ENCODE results near the gene ERMAP.
"Not testable (repeated sequence)": the region's sequence is repeated elsewhere in the genome, so short reads cannot be mapped to it uniquely, and the experiment has no call there.

Gene ERMAP

GRCh38 chr1:42806593-42806992, 10.3 kb upstream of the ERMAP start:
- Histone ChIP-seq H3K4me1 (ENCODE audit: control insufficient read depth in 1 of 2, insufficient read depth in 2 of 2, low read length in 2 of 2) (peaks cover 0 to 6% of the 10 kb centered on the region in 2 experiments), H3K27me3 (ENCODE audit: insufficient read depth, low read length) (no peaks in the 10 kb centered on the region), H3K9me3 (ENCODE audit: insufficient read depth, low read depth, low read length) (no peaks in the 10 kb centered on the region), H2BK12ac (ENCODE audit: low read length) (no peak overlapping the region), H3K36me3 (ENCODE audit: control insufficient read depth in 1 of 2, insufficient read depth in 2 of 2, low read length in 2 of 2) (peaks cover 0 to 2% of the 10 kb centered on the region in 2 experiments), H3K14ac (ENCODE audit: low read length) (no peak overlapping the region), H2AFZ (ENCODE audit: insufficient read depth, low read length, poor library complexity) (no peak overlapping the region), H3K4ac (ENCODE audit: low read depth, low read length) (no peak overlapping the region), H2BK120ac (ENCODE audit: insufficient read depth, low read length, poor library complexity) (no peak overlapping the region), H3K9ac (ENCODE audit: low read length) (no peak overlapping the region), H3K79me1 (ENCODE audit: low read length) (no peaks in the 10 kb centered on the region), H3K79me2 (ENCODE audit: control insufficient read depth, insufficient read depth, low read length, poor library complexity) (no peaks in the 10 kb centered on the region), H2AK5ac (ENCODE audit: low read length) (no peak overlapping the region), H3K4me3 (ENCODE audit: low read depth, low read length) (no peak overlapping the region), H3K4me2 (ENCODE audit: low read length) (no peak overlapping the region), H2BK5ac (ENCODE audit: low read depth, low read length, poor library complexity) (no peak overlapping the region), H4K8ac (ENCODE audit: low read depth, low read length) (no peak overlapping the region), H3K27ac (ENCODE audit: low read depth, low read length) (peak overlapping the region; percentile 22), H4K91ac (ENCODE audit: low read depth, low read length) (no peak overlapping the region), H3K18ac (ENCODE audit: low read length) (no peak overlapping the region), H3K23ac (ENCODE audit: low read length) (no peak overlapping the region), H4K12ac (ENCODE audit: low read depth, low read length) (no peak overlapping the region)
- no CpG with 5 or more reads among the region's 5 CpGs for WGBS (ENCODE audit: extremely low coverage, insufficient coverage, insufficient read length)
- DNase-seq: no peak

- H2BK5ac ChIP-seq (ENCODE audit: low read depth, low read length, poor library complexity): no peak overlapping the region
- H2AK5ac ChIP-seq (ENCODE audit: low read length): no peak overlapping the region
- H3K4me3 ChIP-seq (ENCODE audit: low read depth, low read length): no peak overlapping the region
- DNase-seq: no peak
- H3K14ac ChIP-seq (ENCODE audit: low read length): no peak overlapping the region
- H3K18ac ChIP-seq (ENCODE audit: low read length): no peak overlapping the region
- no peak overlapping the region for H4K8ac ChIP-seq (ENCODE audit: low read depth, low read length)
- H4K12ac ChIP-seq (ENCODE audit: low read depth, low read length): no peak overlapping the region
- peaks cover 0 to 2% of the 10 kb centered on the region in 2 experiments for H3K36me3 ChIP-seq (ENCODE audit: control insufficient read depth in 1 of 2, insufficient read depth in 2 of 2, low read length in 2 of 2)
- no peak overlapping the region for H3K23ac ChIP-seq (ENCODE audit: low read length)
- no peak overlapping the region for H4K91ac ChIP-seq (ENCODE audit: low read depth, low read length)
- no peaks in the 10 kb centered on the region for H3K27me3 ChIP-seq (ENCODE audit: insufficient read depth, low read length)
- H3K27ac ChIP-seq (ENCODE audit: low read depth, low read length): no peak overlapping the region
- no peaks in the 10 kb centered on the region for H3K79me2 ChIP-seq (ENCODE audit: control insufficient read depth, insufficient read depth, low read length, poor library complexity)
- H3K4me1 ChIP-seq (ENCODE audit: control insufficient read depth in 1 of 2, insufficient read depth in 2 of 2, low read length in 2 of 2): peaks cover 0 to 6% of the 10 kb centered on the region in 2 experiments
- no peak overlapping the region for H3K4ac ChIP-seq (ENCODE audit: low read depth, low read length)
- no peak overlapping the region for H2BK12ac ChIP-seq (ENCODE audit: low read length)
- no peak overlapping the region for H3K9ac ChIP-seq (ENCODE audit: low read length)
- no peak overlapping the region for H2AFZ ChIP-seq (ENCODE audit: insufficient read depth, low read length, poor library complexity)
- H3K9me3 ChIP-seq (ENCODE audit: insufficient read depth, low read depth, low read length): no peaks in the 10 kb centered on the region
- no peak overlapping the region for H2BK120ac ChIP-seq (ENCODE audit: insufficient read depth, low read length, poor library complexity)
- H3K4me2 ChIP-seq (ENCODE audit: low read length): no peak overlapping the region
- no peaks in the 10 kb centered on the region for H3K79me1 ChIP-seq (ENCODE audit: low read length)
Observed at GRCh38 chr1:42807056-42807668, 9.8 kb upstream of the ERMAP start.

- not testable (repeated sequence) for H2BK120ac ChIP-seq (ENCODE audit: insufficient read depth, low read length, poor library complexity); DNase-seq; H4K91ac ChIP-seq (ENCODE audit: low read depth, low read length); H3K4ac ChIP-seq (ENCODE audit: low read depth, low read length); H3K4me2 ChIP-seq (ENCODE audit: low read length); H4K8ac ChIP-seq (ENCODE audit: low read depth, low read length); H3K4me3 ChIP-seq (ENCODE audit: low read depth, low read length); H3K27me3 ChIP-seq (ENCODE audit: insufficient read depth, low read length); H4K12ac ChIP-seq (ENCODE audit: low read depth, low read length); H2AK5ac ChIP-seq (ENCODE audit: low read length); H3K9me3 ChIP-seq (ENCODE audit: insufficient read depth, low read depth, low read length); H2BK5ac ChIP-seq (ENCODE audit: low read depth, low read length, poor library complexity); H3K36me3 ChIP-seq (ENCODE audit: control insufficient read depth in 1 of 2, insufficient read depth in 2 of 2, low read length in 2 of 2); H3K27ac ChIP-seq (ENCODE audit: low read depth, low read length); H3K23ac ChIP-seq (ENCODE audit: low read length); H3K14ac ChIP-seq (ENCODE audit: low read length); H3K4me1 ChIP-seq (ENCODE audit: control insufficient read depth in 1 of 2, insufficient read depth in 2 of 2, low read length in 2 of 2); H3K9ac ChIP-seq (ENCODE audit: low read length); H2BK12ac ChIP-seq (ENCODE audit: low read length); H3K79me2 ChIP-seq (ENCODE audit: control insufficient read depth, insufficient read depth, low read length, poor library complexity); H3K79me1 ChIP-seq (ENCODE audit: low read length); H2AFZ ChIP-seq (ENCODE audit: insufficient read depth, low read length, poor library complexity); H3K18ac ChIP-seq (ENCODE audit: low read length)
- WGBS (ENCODE audit: extremely low coverage, insufficient coverage, insufficient read length): no CpG with 5 or more reads among the region's 3 CpGs
Observed at GRCh38 chr1:42814815-42815214, 2.1 kb upstream of the ERMAP start.

- no peak overlapping the region for H4K12ac ChIP-seq (ENCODE audit: low read depth, low read length)
- H3K4me2 ChIP-seq (ENCODE audit: low read length): peak overlapping the region; percentile 75
- H3K14ac ChIP-seq (ENCODE audit: low read length): no peak overlapping the region
- H3K23ac ChIP-seq (ENCODE audit: low read length): no peak overlapping the region
- H3K4me3 ChIP-seq (ENCODE audit: low read depth, low read length): no peak overlapping the region
- peak overlapping the region; percentile 25 for H3K9ac ChIP-seq (ENCODE audit: low read length)
- H3K18ac ChIP-seq (ENCODE audit: low read length): no peak overlapping the region
- H3K27ac ChIP-seq (ENCODE audit: low read depth, low read length): peak overlapping the region; percentile 83
- H2BK120ac ChIP-seq (ENCODE audit: insufficient read depth, low read length, poor library complexity): no peak overlapping the region
- no peak overlapping the region for H2AFZ ChIP-seq (ENCODE audit: insufficient read depth, low read length, poor library complexity)
- peak overlapping the region; percentile 18 for H4K8ac ChIP-seq (ENCODE audit: low read depth, low read length)
- H3K4me1 ChIP-seq (ENCODE audit: control insufficient read depth in 1 of 2, insufficient read depth in 2 of 2, low read length in 2 of 2): peaks cover 8% of the 10 kb centered on the region in 2 experiments
- no peaks in the 10 kb centered on the region for H3K36me3 ChIP-seq (ENCODE audit: control insufficient read depth in 1 of 2, insufficient read depth in 2 of 2, low read length in 2 of 2)
- H4K91ac ChIP-seq (ENCODE audit: low read depth, low read length): peak overlapping the region; percentile 0
- no peak overlapping the region for H3K4ac ChIP-seq (ENCODE audit: low read depth, low read length)
- H2BK12ac ChIP-seq (ENCODE audit: low read length): no peak overlapping the region
- no peaks in the 10 kb centered on the region for H3K27me3 ChIP-seq (ENCODE audit: insufficient read depth, low read length)
- H2AK5ac ChIP-seq (ENCODE audit: low read length): peak overlapping the region; percentile 49
- no peak for DNase-seq
- no CpG with 5 or more reads among the region's 7 CpGs for WGBS (ENCODE audit: extremely low coverage, insufficient coverage, insufficient read length)
- H3K79me2 ChIP-seq (ENCODE audit: control insufficient read depth, insufficient read depth, low read length, poor library complexity): peaks cover 7% of the 10 kb centered on the region
- peak overlapping the region; percentile 6 for H2BK5ac ChIP-seq (ENCODE audit: low read depth, low read length, poor library complexity)
- peaks cover 6% of the 10 kb centered on the region for H3K79me1 ChIP-seq (ENCODE audit: low read length)
- no peaks in the 10 kb centered on the region for H3K9me3 ChIP-seq (ENCODE audit: insufficient read depth, low read depth, low read length)
Observed at GRCh38 chr1:42815941-42816584, 859 bp upstream of the ERMAP start.
